GM18868 (cell line): ENCODE data around the gene CDIP1.

Source experiments
- ATAC-seq: cut with Tn5 transposase; IDR thresholded peaks from one replicate; pipeline ENCODE4 v1.9.1; 2021; ENCODE audit warnings: mild to moderate bottlenecking, moderate library complexity; ENCODE audit not compliant: unreplicated experiment

The CDIP1 gene

GRCh38 chr16:4494746-4495490 is 43.7 kb downstream of the CDIP1 start:
- ATAC-seq, result no peak

DNA sequence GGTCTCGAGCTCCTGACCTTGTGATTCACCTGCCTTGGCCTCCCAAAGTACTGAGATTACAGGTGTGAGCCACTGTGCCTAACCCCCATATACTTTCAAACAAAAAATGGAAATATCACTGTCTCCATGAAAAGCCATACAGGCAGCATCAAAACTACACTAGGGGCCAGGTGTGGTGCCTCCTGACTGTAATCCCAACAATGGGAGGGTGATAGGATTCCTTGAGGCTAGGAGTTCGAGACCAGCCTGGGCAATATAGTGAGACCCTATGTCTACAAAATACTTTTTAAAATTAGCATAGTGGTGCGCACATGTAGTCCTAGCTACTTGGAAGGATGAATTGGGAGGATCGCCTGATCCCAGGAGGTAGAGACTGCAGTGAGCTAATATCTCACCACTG is 46.7 kb downstream of the CDIP1 start:
- ATAC-seq, result no peak

DNA sequence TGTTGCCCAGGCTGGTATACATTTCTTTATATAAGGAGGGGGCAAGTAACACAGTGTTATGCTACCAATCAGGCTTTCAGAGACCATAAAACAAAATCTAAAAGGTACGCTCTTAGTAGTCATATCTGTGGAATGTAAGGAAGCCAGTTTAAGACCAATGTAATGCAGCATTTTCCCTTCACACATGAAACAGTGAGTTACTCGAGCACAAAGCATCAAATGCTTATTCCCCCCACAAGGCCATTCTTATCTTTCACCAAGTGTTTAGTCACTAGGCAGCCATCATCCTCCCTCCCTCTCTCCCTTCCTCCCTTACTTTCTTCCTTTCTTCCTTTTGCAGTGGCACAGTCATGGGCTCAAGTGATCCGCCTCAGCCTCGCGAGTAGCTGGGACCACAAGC is 49.5 kb downstream of the CDIP1 start:
- ATAC-seq, result no peak

- no peak for ATAC-seq
These were observed 50.0 kb downstream of the CDIP1 start for GRCh38 chr16:4488499-4488967.

DNA sequence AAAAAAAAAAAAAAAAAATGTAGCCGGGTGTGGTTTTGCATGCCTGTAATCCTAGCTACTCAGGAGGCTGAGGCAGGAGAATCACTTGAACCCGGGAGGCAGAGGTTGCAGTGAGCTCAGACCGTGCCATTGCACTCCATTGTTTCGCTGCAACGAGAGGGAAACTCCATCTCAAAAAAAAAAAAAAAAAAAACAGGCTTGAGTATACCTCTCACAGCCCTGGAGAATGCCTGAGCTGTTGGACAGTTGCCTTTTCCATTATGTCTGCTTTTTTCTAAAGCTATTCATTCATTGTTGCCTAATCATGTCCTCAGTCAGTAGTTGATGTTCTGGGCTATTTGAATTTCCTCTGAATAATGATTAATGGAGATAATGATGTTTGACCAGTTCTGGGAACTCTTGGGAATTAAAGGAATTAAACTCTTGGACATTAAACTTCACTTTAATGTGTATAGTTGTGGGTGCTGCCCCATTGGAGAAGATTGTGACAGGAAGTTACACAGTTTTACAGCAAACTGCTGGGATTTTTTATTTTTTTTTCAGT is 50.5 kb downstream of the CDIP1 start:
- ATAC-seq, result no peak

DNA sequence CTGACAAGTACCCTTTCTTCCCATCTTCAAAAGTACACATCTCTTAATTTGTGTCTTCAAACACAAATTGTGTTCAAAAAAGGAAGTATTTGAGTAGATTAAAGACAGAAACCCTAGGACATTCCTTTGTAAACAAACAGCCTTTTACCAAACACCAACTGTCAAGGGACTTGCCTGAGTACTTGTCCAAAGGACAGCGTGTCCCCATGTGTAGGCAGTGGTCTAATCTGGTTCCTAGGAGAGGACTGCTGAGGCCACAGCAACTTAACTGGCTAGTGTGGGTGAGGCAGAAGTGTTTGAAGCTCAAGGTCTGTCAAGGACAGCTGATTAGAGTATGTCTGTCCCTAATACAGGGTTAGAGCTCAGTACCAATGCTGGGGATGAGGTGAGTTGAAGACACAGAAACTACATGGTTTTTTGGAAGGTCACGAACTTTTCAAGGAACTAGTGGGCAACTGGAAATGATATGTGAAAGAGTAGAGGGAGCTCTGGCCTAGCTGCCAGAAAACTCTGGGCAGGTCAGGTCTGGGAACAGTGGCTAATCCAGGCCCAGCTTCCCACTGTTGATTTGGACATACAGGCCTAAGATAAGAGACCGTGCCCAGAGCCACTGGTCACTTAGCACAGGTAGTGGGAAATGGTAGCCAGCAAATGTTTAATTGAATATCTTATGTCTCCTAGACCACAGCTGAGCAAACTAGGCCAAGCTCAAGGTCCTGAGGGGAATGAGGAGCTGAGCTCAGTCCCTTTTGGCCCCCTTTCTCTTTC is 52.3 kb downstream of the CDIP1 start:
- ATAC-seq, result no peak

DNA sequence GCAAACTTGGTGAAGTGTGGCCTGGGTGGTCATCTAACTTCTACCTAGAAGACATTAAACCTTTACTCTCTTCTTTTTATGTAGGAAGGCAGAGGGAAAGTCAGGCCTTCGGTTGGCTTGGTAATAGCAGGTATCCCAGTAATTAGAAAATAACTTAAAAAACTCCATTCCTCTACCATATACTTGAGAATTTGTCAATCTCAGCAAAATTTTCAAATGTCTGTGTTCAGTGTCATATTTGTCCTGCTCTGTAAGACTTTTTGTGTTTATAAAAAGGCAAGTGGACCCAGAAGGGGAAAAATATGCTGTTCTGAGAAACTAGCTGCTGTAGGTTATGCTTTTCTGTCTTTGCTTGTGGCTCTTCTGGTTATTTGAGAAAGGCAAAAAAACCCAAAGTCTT is 56.6 kb downstream of the CDIP1 start:
- ATAC-seq, result no peak

GRCh38 chr16:4481526-4481925 is 57.0 kb downstream of the CDIP1 start:
- no peak for ATAC-seq

GRCh38 chr16:4477966-4478365 is 60.6 kb downstream of the CDIP1 start:
- no peak for ATAC-seq

DNA sequence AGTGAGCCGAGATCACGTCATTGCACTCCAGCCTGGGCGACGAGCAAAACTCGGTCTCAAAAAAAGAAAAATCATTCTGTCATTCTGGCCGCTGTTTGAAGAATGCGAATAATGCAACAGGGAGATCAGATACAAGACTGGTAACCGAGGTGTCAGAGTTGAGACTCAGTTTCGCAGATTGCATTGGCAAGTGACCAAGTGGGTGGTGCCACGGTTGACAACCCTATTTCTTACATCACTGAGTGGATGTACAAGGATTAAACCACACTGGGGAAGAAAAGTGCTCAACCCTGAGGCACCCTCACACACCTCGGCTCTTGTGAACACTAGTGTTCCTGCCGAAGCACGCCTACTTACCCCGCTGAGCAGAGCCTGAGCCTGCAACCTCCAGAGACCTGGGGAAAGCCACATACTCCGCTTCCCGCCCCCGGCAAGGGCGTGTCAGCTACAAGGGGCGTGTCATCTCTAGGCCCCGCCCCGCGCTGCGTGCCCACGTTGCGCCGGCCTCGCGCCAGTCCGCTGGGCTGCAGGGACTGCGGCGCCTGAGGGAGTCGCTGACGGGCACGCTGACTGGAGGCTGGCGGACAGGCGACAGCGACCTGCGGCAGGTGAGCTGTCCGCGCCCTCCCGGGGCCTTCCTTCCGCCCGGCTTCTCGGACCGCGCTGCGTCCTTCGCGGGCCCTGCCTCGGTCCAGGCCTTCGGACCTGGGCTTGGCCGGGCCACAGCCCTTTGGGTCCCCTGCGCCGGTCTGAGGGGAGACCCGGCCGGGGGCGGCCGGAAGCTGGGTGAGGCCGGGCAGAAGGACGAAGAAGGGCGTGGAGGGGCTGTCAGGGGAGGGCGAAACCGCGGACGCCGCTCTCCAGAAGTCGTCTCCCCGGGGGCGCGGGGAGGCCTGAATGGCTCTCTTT is 62.4 kb downstream of the CDIP1 start, which contains the start of gene HMOX2:
Gene HMOX2, plus strand, starts transcription at position 519 of the 909 bp plus-strand sequence. CDS start 29,127 bp downstream, outside the sequence.
- peak; percentile 85 for ATAC-seq

GRCh38 chr16:4474192-4474961 is 64.2 kb downstream of the CDIP1 start, which contains the start of gene NMRAL1:
TSS of gene NMRAL1 (minus strand) at chr16:4474625. CDS start at chr16:4474132, 493 bp downstream.
- peak; percentile 61 for ATAC-seq

- no peak for ATAC-seq
These were observed 65.7 kb downstream of the CDIP1 start for GRCh38 chr16:4472880-4473279.

DNA sequence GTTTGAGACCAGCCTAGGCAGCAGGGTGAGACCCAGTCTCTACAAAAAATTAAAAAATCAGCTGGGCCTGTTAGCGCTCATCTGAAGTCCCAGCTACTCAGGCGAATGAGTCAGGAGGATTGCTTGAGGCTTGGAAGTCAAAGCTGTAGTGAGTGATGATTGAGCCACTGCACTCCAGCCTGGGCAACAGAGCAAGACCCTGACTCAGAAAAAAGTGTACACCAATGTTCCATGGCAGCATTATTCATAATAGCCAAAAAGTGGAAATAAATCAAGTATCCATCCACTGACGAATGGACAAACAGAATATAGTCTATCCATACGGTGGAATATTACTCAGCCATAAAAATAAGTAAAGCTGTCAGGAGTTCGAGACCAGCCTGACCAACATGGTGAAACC is 66.7 kb downstream of the CDIP1 start:
- no peak for ATAC-seq

- ATAC-seq, result no peak
These were observed 69.6 kb downstream of the CDIP1 start for GRCh38 chr16:4468972-4469371.

DNA sequence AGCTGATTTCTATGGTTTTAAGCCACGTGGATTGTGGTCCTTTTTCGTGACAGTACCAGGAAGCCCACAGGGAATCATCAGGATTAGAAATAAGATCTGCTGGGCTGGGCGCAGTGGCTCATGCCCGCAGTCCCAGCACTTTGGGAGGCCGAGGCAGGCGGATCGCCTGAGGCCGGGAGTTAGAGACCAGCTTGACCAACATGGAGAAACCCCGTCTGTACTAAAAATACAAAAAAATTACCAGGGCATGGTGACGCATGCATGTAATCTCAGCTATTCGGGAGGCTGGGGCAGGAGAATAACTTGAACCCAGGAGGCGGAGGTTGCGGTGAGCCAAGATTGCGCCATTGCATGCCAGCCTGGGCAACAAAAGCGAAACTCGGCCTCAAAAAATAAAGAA is 70.7 kb downstream of the CDIP1 start:
- ATAC-seq, result no peak

DNA sequence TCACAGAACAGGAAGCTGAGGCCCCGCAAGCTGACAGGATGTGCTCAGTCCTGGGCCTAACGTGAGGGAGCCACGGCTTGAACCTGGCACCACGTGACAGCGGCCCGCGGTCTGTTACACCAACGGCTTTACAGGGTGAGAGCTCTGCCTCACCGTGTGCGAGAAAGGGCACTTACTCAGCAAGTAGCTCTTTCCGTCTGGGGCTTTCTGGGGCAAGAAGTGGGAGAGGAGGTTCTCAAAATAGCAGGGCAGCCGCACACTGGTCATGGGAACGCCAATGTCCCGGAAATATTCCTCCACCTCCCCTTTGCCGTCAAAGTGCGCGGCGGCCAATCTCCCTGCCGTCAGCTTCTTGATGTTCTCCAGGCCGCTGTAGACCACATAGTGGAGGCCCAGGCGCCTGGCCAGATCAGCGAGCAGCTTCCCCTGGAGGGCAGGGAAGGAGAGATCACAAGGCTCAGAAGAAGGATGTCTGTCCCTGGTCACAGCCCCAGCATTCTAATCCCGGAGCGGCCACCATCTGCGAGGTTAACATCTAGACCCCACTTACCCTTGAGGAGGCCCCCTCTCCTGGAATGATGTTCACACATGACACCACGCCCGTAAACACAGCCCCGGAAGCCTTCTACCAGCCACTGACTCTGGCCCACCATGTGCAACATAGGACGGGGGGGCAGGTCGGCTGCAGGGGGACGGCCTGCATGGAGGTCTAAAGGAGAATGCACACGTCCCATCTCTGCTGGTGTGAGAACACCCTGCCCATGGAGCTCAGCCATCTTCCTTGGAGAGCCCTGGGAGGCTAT is 72.4 kb downstream of the CDIP1 start:
- no peak for ATAC-seq

DNA sequence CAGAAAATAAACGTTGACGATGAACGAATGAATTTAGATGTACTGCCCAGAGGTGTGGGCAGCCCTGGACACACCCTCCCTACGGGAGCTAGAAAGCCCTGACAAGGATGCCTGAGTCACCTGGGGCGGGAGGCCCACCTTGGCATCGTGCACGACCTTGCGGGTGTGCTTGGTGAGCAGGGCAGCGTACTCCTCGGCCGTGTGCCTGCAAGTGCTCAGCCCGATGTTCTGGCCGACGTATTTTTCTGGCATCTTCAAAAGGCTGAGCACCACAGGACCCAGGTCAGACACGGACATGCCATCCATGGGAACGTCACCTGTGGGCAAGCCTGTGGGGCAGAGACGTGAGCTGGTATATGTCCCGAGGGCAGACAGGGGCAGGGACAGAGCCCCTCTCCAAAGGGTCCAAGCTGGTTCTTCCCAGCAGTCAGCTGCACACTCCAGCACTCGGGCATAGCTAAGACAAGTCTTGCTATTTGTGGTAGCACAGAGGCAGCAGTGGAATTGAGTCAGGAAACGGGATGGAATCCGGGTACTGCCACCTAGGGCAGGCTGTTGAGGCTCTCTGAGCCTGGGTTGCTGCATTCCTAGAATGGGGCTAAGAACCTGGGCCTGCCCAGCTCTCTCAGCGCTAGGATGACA is 74.9 kb downstream of the CDIP1 start:
- ATAC-seq, result no peak

- ATAC-seq, result no peak
These were observed 77.1 kb downstream of the CDIP1 start for GRCh38 chr16:4461250-4462085.
